CD4-positive, alpha-beta T cell treated with Interferon alpha-2 for 1 hour (primary cell): ENCODE measurements around the gene DPT.

Experiments used
- DNase-seq, 2 donors: peaks; one replicate each; pipeline ENCODE4 v3.0.0-alpha.2; 2020 to 2022

The DPT gene

GRCh38 chr1:168734946-168735345 is 5.9 kb upstream of the DPT start:
- DNase-seq: no peak

GRCh38 chr1:168734271-168734670 is 5.3 kb upstream of the DPT start:
- no peak for DNase-seq

GRCh38 chr1:168733241-168733640 is 4.2 kb upstream of the DPT start:
- no peak for DNase-seq

- DNase-seq: no peak
These were observed 3.7 kb upstream of the DPT start for GRCh38 chr1:168732736-168733135.

- DNase-seq: no peak
These were observed 2.4 kb upstream of the DPT start for GRCh38 chr1:168731244-168731953.

GRCh38 chr1:168729405-168729802 is 398 bp upstream of the DPT start:
- DNase-seq: no peak

GRCh38 chr1:168726719-168727118 is 2.3 kb downstream of the DPT start:
- no peak for DNase-seq

GRCh38 chr1:168726281-168726680 is 2.7 kb downstream of the DPT start:
- DNase-seq: no peak

GRCh38 chr1:168725831-168726230 is 3.2 kb downstream of the DPT start:
- DNase-seq: no peak

- DNase-seq: no peak
These were observed 3.9 kb downstream of the DPT start for GRCh38 chr1:168725060-168725459.

- no peak for DNase-seq
These were observed 6.0 kb downstream of the DPT start for GRCh38 chr1:168723000-168723399.

- DNase-seq: no peak
These were observed 8.2 kb downstream of the DPT start for GRCh38 chr1:168720839-168721238.

GRCh38 chr1:168719306-168720111 is 9.5 kb downstream of the DPT start:
- DNase-seq: no peak

- no peak for DNase-seq
These were observed 10.8 kb downstream of the DPT start for GRCh38 chr1:168717906-168718891.

- DNase-seq: no peak
These were observed 15.0 kb downstream of the DPT start for GRCh38 chr1:168714012-168714411.

- no peak for DNase-seq
These were observed 19.3 kb downstream of the DPT start for GRCh38 chr1:168709405-168710363.

- DNase-seq: no peak
These were observed 20.2 kb downstream of the DPT start for GRCh38 chr1:168708698-168709404.

GRCh38 chr1:168706391-168706992 is 22.5 kb downstream of the DPT start:
- DNase-seq: no peak

- DNase-seq: no peak
These were observed 28.3 kb downstream of the DPT start for GRCh38 chr1:168700575-168701268.

- DNase-seq: no peak
These were observed 30.6 kb downstream of the DPT start for GRCh38 chr1:168698453-168698852.
